Measurements from ENCODE around the gene SLC27A5. TPM values are rescaled to one million over a fixed set of nuclear protein-coding genes. Genes with fewer than 3 reads are reported as not detected.

Gene SLC27A5
- total and polyA plus RNA-seq, 2 of the 13 experiments (the other 11 are each of a cell fraction or from before 2014, with no cell fraction given): 30.3 to 40.2 TPM

DNA sequence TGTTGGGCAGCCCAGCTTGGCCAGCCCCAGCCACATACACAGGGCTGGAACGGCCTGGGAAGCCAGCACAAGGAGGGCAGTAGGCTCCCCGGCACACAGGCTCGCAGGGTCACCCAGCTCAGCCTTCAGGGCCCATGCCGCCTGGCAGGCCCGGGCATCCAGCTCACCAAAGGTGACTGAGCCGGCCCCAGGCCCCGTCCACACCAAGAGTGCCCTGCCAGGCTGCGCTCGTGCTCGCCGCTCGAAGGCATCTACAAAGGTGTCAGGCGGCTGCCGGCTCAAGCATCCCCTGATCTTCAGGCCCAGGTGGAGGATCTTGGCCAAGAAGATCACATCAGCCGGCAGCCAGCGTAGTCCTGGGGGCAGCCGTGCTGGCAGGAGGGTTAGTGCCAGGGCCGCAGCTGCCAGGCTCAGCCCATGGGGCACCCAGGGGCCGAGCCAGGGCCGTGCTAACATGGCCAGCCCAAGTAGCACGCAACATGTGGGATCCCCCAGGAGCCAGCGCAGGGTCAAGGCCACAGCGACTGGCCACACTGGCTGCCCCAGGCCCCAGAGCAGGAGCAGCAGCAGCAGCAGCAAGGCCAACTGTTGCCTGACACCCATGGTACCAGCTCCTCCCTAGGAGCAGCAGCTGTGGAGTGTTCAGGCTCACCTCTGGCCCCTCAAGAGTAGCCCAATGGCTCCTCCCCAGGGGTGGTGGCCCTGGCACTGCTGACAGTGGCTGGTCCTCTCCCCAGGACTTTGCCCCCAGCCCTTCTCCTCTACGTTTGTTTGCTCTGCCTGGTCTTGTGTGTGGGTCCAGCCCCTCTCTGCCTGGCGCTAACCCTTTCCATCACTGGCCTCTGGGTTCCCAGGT, at the start of gene SLC27A5 (continued):
- TF ChIP-seq, protein P1, sequence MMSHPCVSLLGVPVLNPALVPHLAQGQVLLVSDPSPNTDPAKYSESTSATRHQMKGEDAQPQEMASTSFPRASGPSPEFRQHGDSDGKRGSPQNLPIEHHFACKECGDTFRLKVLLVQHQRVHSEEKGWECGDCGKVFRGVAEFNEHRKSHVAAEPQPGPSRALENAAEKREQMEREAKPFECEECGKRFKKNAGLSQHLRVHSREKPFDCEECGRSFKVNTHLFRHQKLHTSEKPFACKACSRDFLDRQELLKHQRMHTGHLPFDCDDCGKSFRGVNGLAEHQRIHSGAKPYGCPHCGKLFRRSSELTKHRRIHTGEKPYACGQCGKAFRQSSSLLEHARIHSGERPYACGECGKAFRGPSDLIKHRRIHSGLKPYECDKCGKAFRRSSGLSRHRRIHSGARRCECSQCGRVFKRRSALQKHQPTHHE (CRISPR knock-in tag; IDR thresholded peaks at IDR 0.05; ENCODE audit: borderline replicate concordance): no peak
- TF ChIP-seq NFATC3 (CRISPR knock-in tag; IDR thresholded peaks at IDR 0.05): no peak
- TF ChIP-seq ZNF282 (IDR thresholded peaks at IDR 0.05; ENCODE audit: partially characterized antibody): no peak
- peak; percentile 74 for TF ChIP-seq HDAC1 (CRISPR knock-in tag; IDR thresholded peaks at IDR 0.05)
- TF ChIP-seq DNMT3B (CRISPR knock-in tag; conservative IDR thresholded peaks at IDR 0.05): no peak
- TF ChIP-seq TSC22D2 (CRISPR knock-in tag; IDR thresholded peaks at IDR 0.05; ENCODE audit: borderline replicate concordance): no peak
- 0 out of 2 replicates have a peak, but pooled peaks have one; percentile 2 for TF ChIP-seq ZNF558 (CRISPR knock-in tag; IDR thresholded peaks at IDR 0.05; ENCODE audit: borderline replicate concordance)
- no peak for TF ChIP-seq ZSCAN22 (CRISPR knock-in tag; IDR thresholded peaks at IDR 0.05)
- no peak; the same call in 1 of the 2 replicates for TF ChIP-seq BRD4 (CRISPR knock-in tag; IDR thresholded peaks at IDR 0.05)
- peak; percentile 63; the same call in 1 of the 2 replicates for TF ChIP-seq ESRRA (CRISPR knock-in tag; IDR thresholded peaks at IDR 0.05; ENCODE audit: low read depth)
- TF ChIP-seq REPIN1 (CRISPR knock-in tag; IDR thresholded peaks at IDR 0.05; ENCODE audit: borderline replicate concordance, low read depth): peak; percentile 79; the same call in 1 of the 2 replicates
- TF ChIP-seq ZNF24 (IDR thresholded peaks at IDR 0.05): no peak
- TF ChIP-seq, protein P2, sequence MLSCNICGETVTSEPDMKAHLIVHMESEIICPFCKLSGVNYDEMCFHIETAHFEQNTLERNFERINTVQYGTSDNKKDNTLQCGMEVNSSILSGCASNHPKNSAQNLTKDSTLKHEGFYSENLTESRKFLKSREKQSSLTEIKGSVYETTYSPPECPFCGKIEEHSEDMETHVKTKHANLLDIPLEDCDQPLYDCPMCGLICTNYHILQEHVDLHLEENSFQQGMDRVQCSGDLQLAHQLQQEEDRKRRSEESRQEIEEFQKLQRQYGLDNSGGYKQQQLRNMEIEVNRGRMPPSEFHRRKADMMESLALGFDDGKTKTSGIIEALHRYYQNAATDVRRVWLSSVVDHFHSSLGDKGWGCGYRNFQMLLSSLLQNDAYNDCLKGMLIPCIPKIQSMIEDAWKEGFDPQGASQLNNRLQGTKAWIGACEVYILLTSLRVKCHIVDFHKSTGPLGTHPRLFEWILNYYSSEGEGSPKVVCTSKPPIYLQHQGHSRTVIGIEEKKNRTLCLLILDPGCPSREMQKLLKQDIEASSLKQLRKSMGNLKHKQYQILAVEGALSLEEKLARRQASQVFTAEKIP (CRISPR knock-in tag; IDR thresholded peaks at IDR 0.05; ENCODE audit: borderline replicate concordance): no peak
- TF ChIP-seq, protein P3, sequence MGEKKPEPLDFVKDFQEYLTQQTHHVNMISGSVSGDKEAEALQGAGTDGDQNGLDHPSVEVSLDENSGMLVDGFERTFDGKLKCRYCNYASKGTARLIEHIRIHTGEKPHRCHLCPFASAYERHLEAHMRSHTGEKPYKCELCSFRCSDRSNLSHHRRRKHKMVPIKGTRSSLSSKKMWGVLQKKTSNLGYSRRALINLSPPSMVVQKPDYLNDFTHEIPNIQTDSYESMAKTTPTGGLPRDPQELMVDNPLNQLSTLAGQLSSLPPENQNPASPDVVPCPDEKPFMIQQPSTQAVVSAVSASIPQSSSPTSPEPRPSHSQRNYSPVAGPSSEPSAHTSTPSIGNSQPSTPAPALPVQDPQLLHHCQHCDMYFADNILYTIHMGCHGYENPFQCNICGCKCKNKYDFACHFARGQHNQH (CRISPR knock-in tag; IDR thresholded peaks at IDR 0.05): 0 out of 2 replicates have a peak, but pooled peaks have one; percentile 56
- TF ChIP-seq FOXK1 (CRISPR knock-in tag; IDR thresholded peaks at IDR 0.05; ENCODE audit: borderline replicate concordance, low read depth): no peak
- TF ChIP-seq, protein P4, sequence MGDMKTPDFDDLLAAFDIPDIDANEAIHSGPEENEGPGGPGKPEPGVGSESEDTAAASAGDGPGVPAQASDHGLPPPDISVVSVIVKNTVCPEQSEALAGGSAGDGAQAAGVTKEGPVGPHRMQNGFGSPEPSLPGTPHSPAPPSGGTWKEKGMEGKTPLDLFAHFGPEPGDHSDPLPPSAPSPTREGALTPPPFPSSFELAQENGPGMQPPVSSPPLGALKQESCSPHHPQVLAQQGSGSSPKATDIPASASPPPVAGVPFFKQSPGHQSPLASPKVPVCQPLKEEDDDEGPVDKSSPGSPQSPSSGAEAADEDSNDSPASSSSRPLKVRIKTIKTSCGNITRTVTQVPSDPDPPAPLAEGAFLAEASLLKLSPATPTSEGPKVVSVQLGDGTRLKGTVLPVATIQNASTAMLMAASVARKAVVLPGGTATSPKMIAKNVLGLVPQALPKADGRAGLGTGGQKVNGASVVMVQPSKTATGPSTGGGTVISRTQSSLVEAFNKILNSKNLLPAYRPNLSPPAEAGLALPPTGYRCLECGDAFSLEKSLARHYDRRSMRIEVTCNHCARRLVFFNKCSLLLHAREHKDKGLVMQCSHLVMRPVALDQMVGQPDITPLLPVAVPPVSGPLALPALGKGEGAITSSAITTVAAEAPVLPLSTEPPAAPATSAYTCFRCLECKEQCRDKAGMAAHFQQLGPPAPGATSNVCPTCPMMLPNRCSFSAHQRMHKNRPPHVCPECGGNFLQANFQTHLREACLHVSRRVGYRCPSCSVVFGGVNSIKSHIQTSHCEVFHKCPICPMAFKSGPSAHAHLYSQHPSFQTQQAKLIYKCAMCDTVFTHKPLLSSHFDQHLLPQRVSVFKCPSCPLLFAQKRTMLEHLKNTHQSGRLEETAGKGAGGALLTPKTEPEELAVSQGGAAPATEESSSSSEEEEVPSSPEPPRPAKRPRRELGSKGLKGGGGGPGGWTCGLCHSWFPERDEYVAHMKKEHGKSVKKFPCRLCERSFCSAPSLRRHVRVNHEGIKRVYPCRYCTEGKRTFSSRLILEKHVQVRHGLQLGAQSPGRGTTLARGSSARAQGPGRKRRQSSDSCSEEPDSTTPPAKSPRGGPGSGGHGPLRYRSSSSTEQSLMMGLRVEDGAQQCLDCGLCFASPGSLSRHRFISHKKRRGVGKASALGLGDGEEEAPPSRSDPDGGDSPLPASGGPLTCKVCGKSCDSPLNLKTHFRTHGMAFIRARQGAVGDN (CRISPR knock-in tag; IDR thresholded peaks at IDR 0.05): peak; percentile 93
- TF ChIP-seq NR2F2 (IDR thresholded peaks at IDR 0.05; ENCODE audit: borderline replicate concordance, low read depth): peak; percentile 25; the same call in 1 of the 2 replicates
- TF ChIP-seq ZNF569 (CRISPR knock-in tag; IDR thresholded peaks at IDR 0.05; ENCODE audit: borderline replicate concordance): no peak
- peak; percentile 89 to 95 for TF ChIP-seq POLR2A (IDR thresholded peaks at IDR 0.05; ENCODE audit: insufficient read depth in 1 of 2, low read depth in 2 of 2, low read length in 2 of 2)
- peak; percentile 39; the same call in 1 of the 2 replicates for TF ChIP-seq ZNF777 (CRISPR knock-in tag; IDR thresholded peaks at IDR 0.05)
- no peak for TF ChIP-seq ZBTB38 (CRISPR knock-in tag; IDR thresholded peaks at IDR 0.05)

Measured in HepG2 (cell line).